WTC11 (cell line): ENCODE data around the gene MGAT3. TPM values are rescaled to one million over a fixed set of nuclear protein-coding genes. Genes with fewer than 3 reads are reported as not detected.

ENCODE experiments used
- CTCF ChIP-seq: fragments of 200-600 bp; IDR thresholded peaks from 2 replicates; pipeline ENCODE4 v1.8.0; 2022; ENCODE audit warnings: antibody characterized with exemption
- E2F4 ChIP-seq: sonication (generic); formaldehyde crosslinking; IDR thresholded peaks from 2 replicates; pipeline ENCODE4 v1.8.1; 2022; ENCODE audit warnings: low read depth, mild to moderate bottlenecking, moderate library complexity, missing genetic modification reagents, borderline replicate concordance
- EMX1 ChIP-seq: fragments of 250-450 bp; sonication (Bioruptor Pico); IDR thresholded peaks from 2 replicates; pipeline ENCODE4 v1.8.0; 2021; ENCODE audit warnings: mild to moderate bottlenecking
- FOXP1 ChIP-seq: sonication (generic); formaldehyde crosslinking; IDR thresholded peaks from 2 replicates; pipeline ENCODE4 v1.8.0; 2022; ENCODE audit warnings: missing genetic modification reagents, mild to moderate bottlenecking, moderate library complexity, borderline replicate concordance
- GRHL2 ChIP-seq: fragments of 250-450 bp; sonication (Bioruptor Pico); IDR thresholded peaks from 2 replicates; pipeline ENCODE4 v1.8.0; 2022; ENCODE audit warnings: mild to moderate bottlenecking, moderate library complexity; ENCODE audit not compliant: insufficient replicate concordance, severe bottlenecking
- GTF2I ChIP-seq: fragments of 250-450 bp; sonication (Bioruptor Pico); conservative IDR thresholded peaks from 2 replicates; pipeline ENCODE4 v1.4.0; 2021; ENCODE audit warnings: mild to moderate bottlenecking
- HMGXB4 ChIP-seq: sonication (generic); formaldehyde crosslinking; IDR thresholded peaks from 2 replicates; pipeline ENCODE4 v1.8.1; 2023; ENCODE audit warnings: mild to moderate bottlenecking, moderate library complexity, missing genetic modification reagents
- JAZF1 ChIP-seq: fragments of 250-450 bp; sonication (Bioruptor Pico); IDR thresholded peaks from 2 replicates; pipeline ENCODE4 v1.9.0; 2021; ENCODE audit warnings: moderate library complexity, mild to moderate bottlenecking, inconsistent platforms
- KAT7 ChIP-seq: sonication (generic); formaldehyde crosslinking; IDR thresholded peaks from 2 replicates; pipeline ENCODE4 v1.8.1; 2023; ENCODE audit warnings: missing genetic modification reagents, mild to moderate bottlenecking, borderline replicate concordance
- MAX ChIP-seq: sonication (generic); formaldehyde crosslinking; IDR thresholded peaks from 2 replicates; pipeline ENCODE4 v1.8.0; 2022; ENCODE audit warnings: mild to moderate bottlenecking, missing genetic modification reagents
- MYBL2 ChIP-seq: sonication (generic); formaldehyde crosslinking; IDR thresholded peaks from 2 replicates; pipeline ENCODE4 v1.8.1; 2023; ENCODE audit warnings: mild to moderate bottlenecking, moderate library complexity, missing genetic modification reagents
- PRDM15 ChIP-seq: sonication (generic); formaldehyde crosslinking; IDR thresholded peaks from 2 replicates; pipeline ENCODE4 v1.8.0; 2022; ENCODE audit warnings: missing genetic modification reagents
- SOX15 ChIP-seq: fragments of 250-450 bp; sonication (Bioruptor Pico); IDR thresholded peaks from 2 replicates; pipeline ENCODE4 v1.9.0; 2021; ENCODE audit warnings: mild to moderate bottlenecking
- TCF7 ChIP-seq: sonication (generic); formaldehyde crosslinking; IDR thresholded peaks from 2 replicates; pipeline ENCODE4 v1.8.0; 2022; ENCODE audit warnings: mild to moderate bottlenecking, low read depth, missing genetic modification reagents, moderate library complexity
- ZNF219 ChIP-seq: sonication (generic); formaldehyde crosslinking; IDR thresholded peaks from 2 replicates; pipeline ENCODE4 v1.8.0; 2023; ENCODE audit warnings: missing genetic modification reagents, mild to moderate bottlenecking, borderline replicate concordance
- ZNF263 ChIP-seq: sonication (generic); formaldehyde crosslinking; IDR thresholded peaks from 2 replicates; pipeline ENCODE4 v1.8.1; 2022; ENCODE audit warnings: low read depth, mild to moderate bottlenecking, moderate library complexity, missing genetic modification reagents
- ZNF396 ChIP-seq: fragments of 250-450 bp; sonication (Bioruptor Pico); IDR thresholded peaks from 2 replicates; pipeline ENCODE4 v1.8.0; 2021; ENCODE audit warnings: mild to moderate bottlenecking, moderate library complexity, borderline replicate concordance
- ZNF416 ChIP-seq: fragments of 250-450 bp; sonication (Bioruptor Pico); IDR thresholded peaks from 2 replicates; pipeline ENCODE4 v1.9.0; 2021; ENCODE audit warnings: mild to moderate bottlenecking, inconsistent platforms
- total RNA-seq: library from RNA; stranded (reverse); gene quantifications from 3 replicates; pipeline ENCODE4 v1.2.3, GENCODE V29; 2021
- TF ChIP-seq, protein P1 (sequence below): sonication (generic); formaldehyde crosslinking; IDR thresholded peaks from 2 replicates; pipeline ENCODE4 v1.8.0; 2023; ENCODE audit warnings: missing genetic modification reagents
- TF ChIP-seq, protein P2 (sequence below): sonication (generic); formaldehyde crosslinking; IDR thresholded peaks from 2 replicates; pipeline ENCODE4 v1.8.1; 2023; ENCODE audit warnings: mild to moderate bottlenecking, missing genetic modification reagents, moderate library complexity

Gene MGAT3
- total RNA-seq, 1 experiment from 2014 or later: 11.4 TPM

- TF ChIP-seq, protein P1, sequence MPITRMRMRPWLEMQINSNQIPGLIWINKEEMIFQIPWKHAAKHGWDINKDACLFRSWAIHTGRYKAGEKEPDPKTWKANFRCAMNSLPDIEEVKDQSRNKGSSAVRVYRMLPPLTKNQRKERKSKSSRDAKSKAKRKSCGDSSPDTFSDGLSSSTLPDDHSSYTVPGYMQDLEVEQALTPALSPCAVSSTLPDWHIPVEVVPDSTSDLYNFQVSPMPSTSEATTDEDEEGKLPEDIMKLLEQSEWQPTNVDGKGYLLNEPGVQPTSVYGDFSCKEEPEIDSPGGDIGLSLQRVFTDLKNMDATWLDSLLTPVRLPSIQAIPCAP (CRISPR knock-in tag): no peak
- TF ChIP-seq ZNF263 (CRISPR knock-in tag) (no peak), GRHL2 (CRISPR knock-in tag) (no peak), MAX (CRISPR knock-in tag) (0 out of 2 replicates have a peak, but pooled peaks have one; percentile 49), ZNF396 (no peak), FOXP1 (CRISPR knock-in tag) (peak; percentile 51; the same call in 1 of the 2 replicates), SOX15 (CRISPR knock-in tag) (no peak), EMX1 (CRISPR knock-in tag) (no peak), ZNF219 (CRISPR knock-in tag) (no peak), CTCF (no peak), E2F4 (CRISPR knock-in tag) (no peak), TCF7 (CRISPR knock-in tag) (no peak), JAZF1 (CRISPR knock-in tag) (no peak), KAT7 (CRISPR knock-in tag) (no peak), ZNF416 (CRISPR knock-in tag) (no peak), MYBL2 (CRISPR knock-in tag) (peak; percentile 53; the same call in 1 of the 2 replicates), HMGXB4 (CRISPR knock-in tag) (no peak), GTF2I (no peak), PRDM15 (CRISPR knock-in tag) (no peak)
- TF ChIP-seq, protein P2, sequence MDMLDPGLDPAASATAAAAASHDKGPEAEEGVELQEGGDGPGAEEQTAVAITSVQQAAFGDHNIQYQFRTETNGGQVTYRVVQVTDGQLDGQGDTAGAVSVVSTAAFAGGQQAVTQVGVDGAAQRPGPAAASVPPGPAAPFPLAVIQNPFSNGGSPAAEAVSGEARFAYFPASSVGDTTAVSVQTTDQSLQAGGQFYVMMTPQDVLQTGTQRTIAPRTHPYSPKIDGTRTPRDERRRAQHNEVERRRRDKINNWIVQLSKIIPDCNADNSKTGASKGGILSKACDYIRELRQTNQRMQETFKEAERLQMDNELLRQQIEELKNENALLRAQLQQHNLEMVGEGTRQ: no peak; the same call in 1 of the 2 replicates
- TF ChIP-seq, all 79 proteins: peak for 13
These were observed 28.2 kb upstream of the MGAT3 start (continued) for GRCh38 chr22:39428597-39429071.
